T-helper 2 cell treated with Interferon-gamma antibody and Interleukin-4, amounts not matched to agents 5 μg/mL and 100 μg/mL, for 36 hours (primary cell): ENCODE data around the gene EXOSC1.
"Not testable (repeated sequence)": the region's sequence is repeated elsewhere in the genome, so short reads cannot be mapped to it uniquely, and the experiment has no call there.

Source experiments
- DNase-seq: peaks from one replicate; pipeline ENCODE4 v3.0.0; 2021; ENCODE audit warnings: low spot score
- H3K27ac Mint-ChIP-seq: one replicate; pipeline ENCODE4 v1.8.0; 2021; ENCODE audit warnings: mild to moderate bottlenecking, mixed read lengths
- H3K27me3 Mint-ChIP-seq: one replicate; pipeline ENCODE4 v1.8.0; 2021; ENCODE audit warnings: low read depth, mixed read lengths
- H3K36me3 Mint-ChIP-seq: one replicate; pipeline ENCODE4 v1.8.0; 2021; ENCODE audit warnings: low read depth, mixed read lengths
- H3K4me1 Mint-ChIP-seq: one replicate; pipeline ENCODE4 v1.8.0; 2021; ENCODE audit warnings: low read depth, mixed read lengths
- H3K4me3 Mint-ChIP-seq: one replicate; pipeline ENCODE4 v1.8.0; 2022; ENCODE audit warnings: mild to moderate bottlenecking, moderate library complexity, mixed read lengths
- H3K9me3 Mint-ChIP-seq: one replicate; pipeline ENCODE4 v1.8.0; 2021; ENCODE audit warnings: mixed read lengths

Gene EXOSC1

DNA sequence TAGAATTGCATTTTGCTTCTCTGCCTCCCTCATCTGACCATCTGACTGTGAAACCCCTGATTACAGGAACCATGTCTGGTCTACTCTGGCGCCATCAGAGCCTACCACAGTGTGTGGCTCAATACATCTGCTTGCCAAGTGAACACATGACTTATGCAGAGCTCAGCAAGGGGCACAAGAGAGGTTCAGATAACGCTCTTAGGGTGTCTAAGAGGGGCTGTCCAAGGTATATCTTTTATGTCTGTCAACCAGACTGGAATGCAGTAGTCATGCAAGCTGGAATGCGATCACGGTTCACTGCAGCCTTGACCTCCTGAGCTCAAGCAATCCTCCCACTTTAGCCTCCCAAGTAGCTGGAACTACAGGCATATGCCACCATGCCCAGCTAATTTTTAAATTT, 34.4 kb downstream of the EXOSC1 start:
- Mint-ChIP-seq H3K27ac (no peak overlapping the region), H3K27me3 (no peaks in the 10 kb centered on the region), H3K4me1 (peaks cover 33% of the 10 kb centered on the region), H3K9me3 (no peaks in the 10 kb centered on the region), H3K36me3 (no peaks in the 10 kb centered on the region), H3K4me3 (no peak overlapping the region)
- DNase-seq = no peak

DNA sequence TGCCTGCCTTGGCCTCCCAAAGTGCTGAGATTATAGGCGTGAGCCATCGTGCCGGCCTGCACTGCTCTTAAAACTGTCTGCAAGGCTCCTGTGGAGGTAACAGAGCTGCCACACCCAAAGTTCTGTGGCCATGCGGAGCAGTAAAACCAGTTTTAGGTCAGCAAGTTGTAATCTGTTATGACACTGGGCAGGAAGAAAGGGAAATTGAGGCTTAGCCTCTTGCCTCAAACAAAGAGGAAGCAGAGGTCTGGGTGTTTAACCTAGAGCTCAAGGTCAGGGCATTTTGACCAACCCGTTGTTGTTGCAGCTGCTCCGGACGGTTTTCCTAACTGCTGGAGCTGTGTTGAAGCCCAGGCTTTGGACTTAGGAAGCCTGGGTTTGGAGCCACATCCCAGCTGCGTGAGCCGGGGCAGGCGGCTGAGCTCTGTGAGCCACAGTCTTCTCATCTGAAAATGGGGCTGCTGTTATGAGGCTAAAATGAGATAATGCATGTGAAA, 37.3 kb downstream of the EXOSC1 start:
- no peak overlapping the region for H3K4me3 Mint-ChIP-seq
- H3K4me1 Mint-ChIP-seq = peaks cover 14% of the 10 kb centered on the region

DNA sequence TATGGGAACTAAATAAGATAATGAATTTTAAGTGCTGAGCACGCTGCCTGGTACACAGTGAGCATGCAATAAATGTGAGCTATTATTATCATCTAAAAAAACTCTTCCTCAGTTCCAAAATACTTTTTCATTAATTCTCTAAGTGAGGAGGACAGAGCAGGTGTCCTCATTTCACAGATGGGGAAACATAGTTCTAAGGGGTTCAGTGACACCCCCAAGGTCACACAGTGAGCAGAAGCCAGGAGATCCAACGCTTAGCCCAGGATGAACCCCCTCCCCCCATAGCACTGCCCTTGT, 37.9 kb downstream of the EXOSC1 start:
- peak overlapping the region; percentile 11 for H3K27ac Mint-ChIP-seq
- H3K36me3 Mint-ChIP-seq = no peaks in the 10 kb centered on the region
- no peak for DNase-seq
- no peak overlapping the region for H3K4me3 Mint-ChIP-seq
- H3K9me3 Mint-ChIP-seq = no peaks in the 10 kb centered on the region
- H3K4me1 Mint-ChIP-seq = peaks cover 11% of the 10 kb centered on the region
- no peaks in the 10 kb centered on the region for H3K27me3 Mint-ChIP-seq

More for the DNA sequence above, 37.3 kb downstream of the EXOSC1 start:
- Mint-ChIP-seq H3K27ac (no peak overlapping the region), H3K36me3 (no peaks in the 10 kb centered on the region), H3K9me3 (no peaks in the 10 kb centered on the region), H3K27me3 (no peaks in the 10 kb centered on the region)
- no peak for DNase-seq

DNA sequence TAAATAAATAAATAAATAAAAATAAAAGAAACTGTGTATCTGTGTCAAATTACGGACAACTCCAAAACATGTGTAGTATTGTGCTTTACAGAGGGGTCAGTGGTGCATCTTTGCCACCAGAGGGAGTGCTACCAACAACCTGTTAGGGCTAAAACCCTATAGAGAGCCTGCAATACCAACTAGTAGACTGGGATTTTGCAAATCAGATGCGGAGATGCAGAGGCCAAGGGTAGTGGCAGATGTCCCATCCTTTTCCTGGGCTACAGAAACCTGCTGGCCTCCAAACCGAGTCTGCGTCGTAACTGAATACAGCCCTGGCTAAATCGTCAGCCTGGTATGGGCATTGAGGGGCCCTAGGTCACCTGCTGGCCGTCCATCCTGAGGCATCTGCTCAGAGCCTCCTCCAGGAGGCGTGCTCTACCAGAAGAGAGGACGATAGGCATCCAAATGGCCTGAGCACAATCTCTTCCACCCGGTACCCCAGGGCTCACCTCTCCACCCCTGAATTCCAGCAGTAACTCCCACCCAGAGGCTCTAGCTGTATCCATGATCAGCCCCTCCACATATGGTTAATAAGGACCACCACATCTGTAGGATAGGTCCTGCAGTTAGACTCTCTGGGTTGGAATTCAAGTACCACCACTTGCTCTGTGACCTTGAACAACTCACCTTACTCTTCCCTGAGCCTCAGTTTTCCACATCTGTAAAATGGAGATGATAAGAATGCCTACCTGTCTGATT, 38.4 kb downstream of the EXOSC1 start:
- peak overlapping the region; percentile 62 for H3K27ac Mint-ChIP-seq

DNA sequence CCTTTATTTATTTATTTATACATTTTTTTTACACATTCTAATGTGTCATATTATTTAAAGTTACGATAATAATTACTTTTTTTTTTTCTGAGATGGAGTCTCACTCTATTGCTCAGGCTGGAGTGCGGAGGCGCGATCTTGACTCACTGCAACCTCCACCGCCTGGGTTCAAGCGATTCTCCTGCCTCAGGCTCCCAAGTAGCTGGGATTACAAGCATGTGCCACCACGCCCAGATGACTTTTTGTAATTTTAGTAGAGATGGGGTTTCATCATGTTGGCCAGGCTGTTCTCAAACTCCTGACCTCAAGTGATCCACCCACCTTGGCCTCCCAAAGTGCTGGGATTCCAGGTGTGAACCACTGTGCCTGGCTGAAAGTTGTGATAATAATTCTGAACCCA, 39.3 kb downstream of the EXOSC1 start:
- not testable (repeated sequence) for H3K27ac Mint-ChIP-seq, DNase-seq, H3K9me3 Mint-ChIP-seq, H3K4me3 Mint-ChIP-seq, H3K36me3 Mint-ChIP-seq, H3K4me1 Mint-ChIP-seq, H3K27me3 Mint-ChIP-seq

More for the DNA sequence above, 38.4 kb downstream of the EXOSC1 start:
- no peaks in the 10 kb centered on the region for H3K36me3 Mint-ChIP-seq
- peak overlapping the region; percentile 56 for H3K4me3 Mint-ChIP-seq
- DNase-seq = peak; percentile 71
- H3K27me3 Mint-ChIP-seq = no peaks in the 10 kb centered on the region
- H3K4me1 Mint-ChIP-seq = peaks cover 6% of the 10 kb centered on the region
- H3K9me3 Mint-ChIP-seq = no peaks in the 10 kb centered on the region

DNA sequence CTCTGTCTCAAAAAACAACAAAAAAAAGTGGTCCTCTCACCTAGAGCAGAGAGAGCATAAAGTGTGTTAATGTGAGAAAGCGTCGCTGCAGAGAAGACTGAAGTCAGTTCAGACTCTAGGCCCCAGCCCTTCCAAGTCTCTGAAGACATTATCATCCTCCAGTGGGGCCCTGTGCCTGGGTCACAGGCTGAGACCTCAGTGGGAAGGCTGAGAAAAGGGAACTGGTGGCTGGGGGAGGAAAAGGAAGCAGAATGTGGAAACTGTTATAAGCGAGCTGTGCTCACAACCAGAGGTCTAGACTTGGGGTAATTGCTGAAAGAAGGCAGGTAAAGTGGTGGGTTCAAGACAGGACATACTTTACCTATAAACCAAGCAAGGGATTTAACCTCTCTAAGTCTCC, 39.7 kb downstream of the EXOSC1 start:
- no peak for DNase-seq
- no peaks in the 10 kb centered on the region for H3K36me3 Mint-ChIP-seq
- H3K9me3 Mint-ChIP-seq = no peaks in the 10 kb centered on the region
- H3K27me3 Mint-ChIP-seq = no peaks in the 10 kb centered on the region
- no peak overlapping the region for H3K27ac Mint-ChIP-seq
- no peak overlapping the region for H3K4me3 Mint-ChIP-seq
- peaks cover 11% of the 10 kb centered on the region for H3K4me1 Mint-ChIP-seq

DNA sequence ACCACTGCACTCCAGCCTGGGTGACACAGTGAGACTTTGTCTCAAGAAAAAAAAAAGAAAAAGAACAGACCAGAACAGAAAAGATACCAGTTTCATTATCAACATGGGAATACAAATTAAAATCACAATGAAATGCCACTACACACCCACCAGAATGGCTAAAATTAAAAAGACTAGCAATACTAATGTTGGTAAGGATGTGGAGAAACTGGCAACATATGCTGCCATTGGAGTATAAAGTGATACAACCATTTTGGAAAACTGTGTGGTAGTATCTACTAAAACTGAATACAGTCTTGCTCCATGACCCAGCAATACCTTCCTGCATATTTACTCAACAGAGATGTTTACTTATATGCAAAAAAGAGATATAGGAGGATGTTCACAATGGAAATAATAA, 41.8 kb downstream of the EXOSC1 start:
- Mint-ChIP-seq H3K4me3 (no peak overlapping the region), H3K9me3 (no peaks in the 10 kb centered on the region), H3K4me1 (peaks cover 20% of the 10 kb centered on the region), H3K27ac (no peak overlapping the region), H3K36me3 (no peaks in the 10 kb centered on the region), H3K27me3 (no peaks in the 10 kb centered on the region)
- DNase-seq = no peak

DNA sequence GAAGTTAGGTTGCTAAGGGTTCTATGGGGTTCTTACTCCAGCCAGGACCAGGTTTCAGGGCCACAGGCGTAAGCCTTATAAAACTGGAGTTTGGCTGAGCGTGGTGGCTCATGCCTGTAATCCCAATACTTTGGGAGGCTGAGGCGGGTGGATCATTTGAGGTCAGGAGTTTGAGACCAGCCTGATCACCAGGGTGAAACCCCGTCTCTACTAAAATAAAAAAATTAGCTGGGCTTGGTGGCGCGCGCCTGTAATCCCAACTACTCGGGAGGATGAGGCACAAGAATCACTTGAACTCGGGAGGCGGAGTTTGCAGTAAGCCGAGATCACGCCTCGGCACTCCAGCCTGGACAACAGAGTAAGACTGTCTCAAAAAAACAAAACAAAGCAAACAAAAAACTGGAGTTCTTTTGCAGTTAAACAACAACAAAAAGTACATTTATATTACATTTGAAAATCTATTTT, 44.3 kb downstream of the EXOSC1 start:
- Mint-ChIP-seq H3K27ac (peak overlapping the region; percentile 96), H3K4me3 (peak overlapping the region; percentile 95), H3K36me3 (peaks cover 3% of the 10 kb centered on the region), H3K27me3 (no peaks in the 10 kb centered on the region), H3K9me3 (no peaks in the 10 kb centered on the region), H3K4me1 (peaks cover 14% of the 10 kb centered on the region)
- no peak for DNase-seq

DNA sequence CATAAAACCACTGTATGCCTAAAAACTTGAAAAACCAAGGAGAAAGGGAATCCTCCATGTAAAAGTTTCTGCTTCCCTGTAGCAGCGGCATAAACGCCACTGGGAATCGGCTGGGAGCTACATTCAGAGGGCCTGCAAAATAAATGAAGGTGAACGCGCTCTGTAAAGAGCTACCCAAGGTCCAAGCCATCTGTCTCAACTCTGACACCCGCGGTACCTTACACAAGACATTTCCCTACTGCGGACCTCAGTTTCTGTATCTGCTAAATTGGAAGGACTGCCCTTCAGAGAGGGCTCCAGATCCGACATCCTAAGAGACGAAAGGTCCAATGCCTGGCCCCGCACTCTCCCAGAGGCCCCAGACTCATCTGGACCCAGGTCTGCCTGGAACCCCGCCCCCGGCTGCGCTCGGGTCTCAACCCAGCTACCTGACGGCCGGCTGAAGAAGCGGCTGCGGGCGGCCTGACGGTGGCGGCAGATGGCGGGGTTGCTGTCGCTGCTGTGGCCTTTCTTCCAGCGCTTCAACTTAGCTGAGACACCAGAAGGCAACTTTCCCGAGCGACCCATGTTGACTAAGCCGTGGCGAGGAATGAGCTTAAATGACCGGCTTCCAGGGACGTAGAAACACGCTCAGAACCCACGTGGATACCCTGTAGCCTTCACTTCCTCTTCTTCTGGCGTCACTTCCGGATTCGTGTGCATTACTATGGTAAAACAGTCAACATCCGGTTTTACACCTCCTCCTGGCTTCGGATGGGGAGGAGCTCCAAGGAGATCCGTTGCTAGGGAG, 44.9 kb downstream of the EXOSC1 start, which contains the start of gene RRP12:
TSS of gene RRP12 (minus strand) at position 676 of the 790 bp plus-strand sequence. CDS start at position 567, 109 bp downstream.
- Mint-ChIP-seq H3K4me1 (peaks cover 14% of the 10 kb centered on the region), H3K27ac (peak within 1 kb of the TSS; percentile 96), H3K27me3 (no peaks in the 10 kb centered on the region), H3K9me3 (no peaks in the 10 kb centered on the region), H3K4me3 (peak within 1 kb of the TSS; percentile 95), H3K36me3 (peaks cover 8% of the 10 kb centered on the region)
- DNase-seq = peak; percentile 88

DNA sequence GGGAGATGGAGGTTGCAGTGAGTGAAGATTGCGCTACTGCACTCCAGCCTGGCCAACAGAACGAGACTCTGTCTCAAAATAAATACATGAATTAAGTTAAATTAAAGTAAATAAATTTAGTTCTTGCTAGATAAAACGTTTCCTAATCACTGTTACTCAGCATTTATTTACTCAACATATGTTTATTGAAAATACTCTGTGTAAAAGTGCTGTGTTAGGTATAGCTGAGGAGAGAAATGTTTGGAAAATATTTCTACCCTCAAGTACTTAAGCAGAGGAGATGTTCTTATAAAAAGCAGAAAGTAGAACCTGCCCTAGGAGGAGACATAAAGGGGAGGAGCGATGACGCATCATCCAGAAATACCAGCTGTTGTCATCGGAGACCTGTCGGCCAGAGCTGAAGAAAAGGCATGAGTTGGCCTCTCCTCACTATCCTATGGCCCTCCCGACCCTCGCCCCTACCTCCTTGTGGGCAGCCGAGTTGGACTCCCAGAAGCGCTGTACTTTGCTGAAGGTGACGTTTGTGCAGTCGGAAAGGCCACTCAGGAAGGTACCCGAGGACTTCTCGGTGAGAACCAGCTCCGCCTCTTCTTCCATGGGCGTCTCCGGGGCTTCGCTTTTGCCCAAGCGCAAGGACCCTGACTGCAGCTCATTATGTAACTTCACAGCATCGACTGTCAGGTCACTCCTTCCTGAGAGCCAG, 45.8 kb downstream of the EXOSC1 start:
- Mint-ChIP-seq H3K4me3 (peak overlapping the region; percentile 95), H3K27me3 (no peaks in the 10 kb centered on the region), H3K36me3 (peaks cover 10% of the 10 kb centered on the region), H3K4me1 (peaks cover 14% of the 10 kb centered on the region), H3K27ac (peak overlapping the region; percentile 96), H3K9me3 (no peaks in the 10 kb centered on the region)
- DNase-seq = no peak

DNA sequence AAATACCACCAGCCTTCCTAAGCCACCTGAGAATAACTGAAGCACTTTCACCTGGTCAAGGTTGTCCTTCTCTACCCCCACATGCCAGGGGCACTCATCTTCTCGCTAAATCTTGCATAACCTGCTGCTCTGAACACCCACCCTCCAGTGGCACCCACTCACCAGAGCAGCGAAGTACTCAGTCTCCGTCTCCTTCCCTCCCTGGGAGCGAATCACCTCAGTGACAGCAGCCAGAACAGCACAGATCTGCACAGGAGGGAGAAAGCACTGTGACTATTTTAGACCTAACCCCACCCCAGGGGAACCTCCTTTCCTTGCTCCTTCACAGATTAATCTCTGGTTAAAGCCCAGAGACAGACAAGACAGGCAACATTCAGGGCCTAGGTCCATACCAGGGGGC, 49.8 kb downstream of the EXOSC1 start:
- peaks cover 16% of the 10 kb centered on the region for H3K36me3 Mint-ChIP-seq
- DNase-seq = no peak
- H3K4me1 Mint-ChIP-seq = peaks cover 10% of the 10 kb centered on the region
- no peaks in the 10 kb centered on the region for H3K9me3 Mint-ChIP-seq
- no peak overlapping the region for H3K4me3 Mint-ChIP-seq
- H3K27ac Mint-ChIP-seq = peak overlapping the region; percentile 50
- no peaks in the 10 kb centered on the region for H3K27me3 Mint-ChIP-seq

DNA sequence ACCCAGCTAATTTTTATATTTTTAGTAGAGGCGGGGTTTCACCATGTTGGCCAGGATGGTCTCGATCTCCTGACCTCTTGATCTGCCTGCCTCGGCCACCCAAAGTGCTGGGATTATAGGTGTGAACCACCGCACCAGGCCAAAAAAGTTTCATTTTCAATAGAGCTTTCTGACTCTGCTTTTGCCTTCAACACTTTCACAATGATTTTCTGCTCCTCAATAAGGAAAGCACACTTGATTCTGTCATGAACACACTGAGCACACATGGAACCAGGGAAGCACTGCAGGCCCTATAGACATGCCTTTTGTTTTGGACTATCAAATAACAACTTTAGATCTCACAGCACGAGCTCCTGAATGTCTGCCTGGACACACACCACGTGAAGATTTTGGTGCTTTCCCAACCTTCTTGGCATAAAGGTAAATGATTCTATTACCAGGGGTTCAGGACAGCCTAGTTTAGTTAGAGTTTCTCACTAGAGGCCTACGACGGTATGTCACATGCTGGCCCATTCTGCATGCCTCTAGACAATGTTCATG, 52.7 kb downstream of the EXOSC1 start:
- Mint-ChIP-seq H3K4me3 (no peak overlapping the region), H3K27me3 (no peaks in the 10 kb centered on the region), H3K4me1 (peaks cover 1% of the 10 kb centered on the region), H3K9me3 (no peaks in the 10 kb centered on the region), H3K27ac (no peak overlapping the region), H3K36me3 (peaks cover 24% of the 10 kb centered on the region)
- DNase-seq = no peak

DNA sequence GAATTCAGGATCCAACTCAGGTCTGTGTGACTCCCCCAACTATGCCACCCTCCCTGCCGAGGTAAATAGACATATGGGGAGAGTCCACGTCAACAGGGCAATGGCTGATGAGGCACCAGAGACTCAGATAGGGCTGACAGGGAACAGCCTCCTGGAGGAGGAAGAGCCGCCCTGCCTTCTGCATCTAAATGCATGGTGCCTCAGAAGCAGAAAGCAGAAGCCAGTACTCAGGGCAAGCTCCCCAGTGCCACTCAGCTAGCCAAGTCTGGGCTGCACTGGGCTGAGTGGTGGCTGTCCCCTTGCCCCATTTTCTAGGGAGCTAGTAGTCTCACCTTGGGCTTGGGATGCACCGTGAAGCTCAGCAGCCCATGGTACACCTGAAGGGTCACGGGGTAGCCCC, 55.7 kb downstream of the EXOSC1 start:
- Mint-ChIP-seq H3K4me1 (peaks cover 1% of the 10 kb centered on the region), H3K27me3 (no peaks in the 10 kb centered on the region), H3K27ac (no peak overlapping the region), H3K36me3 (peaks cover 21% of the 10 kb centered on the region), H3K9me3 (no peaks in the 10 kb centered on the region), H3K4me3 (no peak overlapping the region)
- DNase-seq = no peak

DNA sequence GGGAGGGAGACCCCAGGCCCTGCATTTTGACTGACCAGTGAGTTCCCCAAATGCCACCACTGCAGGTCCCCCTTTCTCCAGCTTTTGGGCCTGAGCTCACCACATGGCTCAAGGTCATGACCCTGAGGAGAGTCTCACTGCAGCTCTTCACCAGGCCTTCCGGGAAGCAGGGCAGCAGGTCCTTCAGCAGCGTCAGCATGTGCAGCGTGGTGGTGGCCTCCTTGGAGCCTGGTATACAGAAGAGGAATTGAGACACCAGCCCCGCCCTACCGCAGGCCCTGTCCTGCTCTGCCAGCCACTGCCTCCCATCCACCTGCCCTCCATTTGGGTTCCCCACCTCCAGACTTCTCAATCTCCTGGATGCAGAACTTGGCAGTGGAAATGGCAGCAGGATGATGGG, 57.7 kb downstream of the EXOSC1 start:
- no peak overlapping the region for H3K27ac Mint-ChIP-seq
- H3K27me3 Mint-ChIP-seq = no peaks in the 10 kb centered on the region
- no peaks in the 10 kb centered on the region for H3K9me3 Mint-ChIP-seq
- H3K4me1 Mint-ChIP-seq = no peaks in the 10 kb centered on the region
- peaks cover 17% of the 10 kb centered on the region for H3K36me3 Mint-ChIP-seq
- H3K4me3 Mint-ChIP-seq = no peak overlapping the region
- no peak for DNase-seq
